Measurements from ENCODE around the gene CD226. TPM values are rescaled to one million over a fixed set of nuclear protein-coding genes. Genes with fewer than 3 reads are reported as not detected.
"Not testable (repeated sequence)": the region's sequence is repeated elsewhere in the genome, so short reads cannot be mapped to it uniquely, and the experiment has no call there.

Gene CD226
- total RNA-seq, 1 experiment from 2014 or later, result 6.4 TPM

DNA sequence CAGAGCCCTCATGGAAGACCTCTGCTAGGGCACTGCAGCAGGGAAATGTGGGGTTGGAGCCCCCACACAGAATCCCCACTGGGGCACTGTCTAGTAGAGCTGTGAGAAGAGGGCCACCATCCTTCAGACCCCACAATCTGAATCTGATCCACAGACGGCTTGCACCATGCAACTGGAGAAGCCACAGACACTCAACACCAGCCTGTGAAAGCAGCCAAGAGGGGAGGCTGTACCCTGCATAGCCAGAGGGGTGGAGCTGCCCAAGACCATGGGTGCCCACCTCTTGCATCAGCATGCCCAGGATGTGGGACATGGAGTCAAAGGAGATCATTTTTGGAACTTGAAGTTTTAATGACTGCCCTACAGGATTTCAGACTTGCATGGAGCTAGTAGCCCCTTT lies 6.5 kb downstream of the CD226 start:
- no peak overlapping the region for H2AFZ ChIP-seq (ENCODE audit: low read length)
- H3K4me1 ChIP-seq (ENCODE audit: low read length), result no peaks in the 10 kb centered on the region
- DNase-seq, result no peak
- no peaks in the 10 kb centered on the region for H3K9me2 ChIP-seq (replicated peaks; ENCODE audit: insufficient read depth, low read length)
- no peak overlapping the region for H3K27ac ChIP-seq (ENCODE audit: low read length)
- H3K4me3 ChIP-seq (ENCODE audit: low read length), result no peak overlapping the region
- no peaks in the 10 kb centered on the region for H3K79me2 ChIP-seq (ENCODE audit: low read length)
- H3K9me3 ChIP-seq (ENCODE audit: low read length), result peaks cover 5% of the 10 kb centered on the region; the same call in 1 of the 2 replicates
- H3K27me3 ChIP-seq (ENCODE audit: low read length), result no peaks in the 10 kb centered on the region
- H4K20me1 ChIP-seq (ENCODE audit: insufficient read depth, low read depth, low read length), result no peaks in the 10 kb centered on the region
- H3K4me2 ChIP-seq (ENCODE audit: low read depth, low read length, poor library complexity, severe bottlenecking), result no peak overlapping the region
- no peak overlapping the region for H3K9ac ChIP-seq (ENCODE audit: low read length)
- H3K36me3 ChIP-seq (ENCODE audit: insufficient read depth, low read length), result peaks cover 5% of the 10 kb centered on the region; the same call in 1 of the 2 replicates

DNA sequence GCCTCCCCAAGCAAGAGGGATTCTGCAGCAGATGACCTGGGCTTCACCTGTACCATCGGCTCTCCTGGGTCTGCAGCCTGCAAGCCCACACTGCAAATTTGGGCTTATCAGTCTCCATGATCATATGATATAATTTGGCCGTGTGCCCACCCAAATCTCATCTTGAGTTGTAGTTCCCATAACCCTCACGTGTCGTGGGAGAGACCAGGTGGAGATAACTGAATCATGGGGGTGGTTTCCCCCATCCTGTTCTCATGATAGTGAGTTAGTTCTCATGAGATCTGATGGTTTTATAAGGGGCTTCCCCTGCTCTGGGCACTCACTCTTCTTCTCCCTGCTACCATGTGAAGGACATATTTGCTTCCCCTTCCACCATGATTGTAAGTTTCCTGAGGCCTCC lies 7.9 kb downstream of the CD226 start:
- H3K27ac ChIP-seq (ENCODE audit: low read length); H3K27me3 ChIP-seq (ENCODE audit: low read length); H3K4me2 ChIP-seq (ENCODE audit: low read depth, low read length, poor library complexity, severe bottlenecking); H3K4me3 ChIP-seq (ENCODE audit: low read length); H3K36me3 ChIP-seq (ENCODE audit: insufficient read depth, low read length); H3K9me2 ChIP-seq (replicated peaks; ENCODE audit: insufficient read depth, low read length); H3K9me3 ChIP-seq (ENCODE audit: low read length); H3K4me1 ChIP-seq (ENCODE audit: low read length); H4K20me1 ChIP-seq (ENCODE audit: insufficient read depth, low read depth, low read length); H3K79me2 ChIP-seq (ENCODE audit: low read length); H2AFZ ChIP-seq (ENCODE audit: low read length); DNase-seq; H3K9ac ChIP-seq (ENCODE audit: low read length): not testable (repeated sequence)

DNA sequence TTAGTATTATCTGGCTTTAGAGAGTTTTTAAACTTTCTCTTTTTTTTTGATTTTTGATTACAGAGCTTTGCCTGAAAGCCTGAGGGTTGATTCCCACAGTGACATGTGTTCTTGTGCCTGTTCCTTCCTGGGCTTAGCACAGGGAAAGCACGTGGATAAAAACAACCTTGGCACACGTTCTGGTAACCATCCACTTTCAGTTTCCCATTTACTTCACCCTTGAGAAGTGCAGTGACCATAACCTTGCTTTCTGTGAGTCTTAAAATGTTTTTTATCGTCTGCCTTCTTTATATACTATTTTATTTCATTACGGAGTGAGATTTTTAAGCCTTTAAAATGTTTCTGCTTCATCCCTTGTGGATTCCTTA lies 11.5 kb downstream of the CD226 start:
- H3K27ac ChIP-seq (ENCODE audit: low read length), result no peak overlapping the region
- DNase-seq, result no peak
- H3K9me2 ChIP-seq (replicated peaks; ENCODE audit: insufficient read depth, low read length), result no peaks in the 10 kb centered on the region
- H3K4me1 ChIP-seq (ENCODE audit: low read length), result no peaks in the 10 kb centered on the region
- H2AFZ ChIP-seq (ENCODE audit: low read length), result no peak overlapping the region
- no peak overlapping the region for H3K4me2 ChIP-seq (ENCODE audit: low read depth, low read length, poor library complexity, severe bottlenecking)
- no peak overlapping the region for H3K4me3 ChIP-seq (ENCODE audit: low read length)
- H3K27me3 ChIP-seq (ENCODE audit: low read length), result no peaks in the 10 kb centered on the region
- no peaks in the 10 kb centered on the region for H3K79me2 ChIP-seq (ENCODE audit: low read length)
- no peaks in the 10 kb centered on the region for H3K9me3 ChIP-seq (ENCODE audit: low read length)
- H4K20me1 ChIP-seq (ENCODE audit: insufficient read depth, low read depth, low read length), result no peaks in the 10 kb centered on the region
- no peak overlapping the region for H3K9ac ChIP-seq (ENCODE audit: low read length)
- H3K36me3 ChIP-seq (ENCODE audit: insufficient read depth, low read length), result no peaks in the 10 kb centered on the region

DNA sequence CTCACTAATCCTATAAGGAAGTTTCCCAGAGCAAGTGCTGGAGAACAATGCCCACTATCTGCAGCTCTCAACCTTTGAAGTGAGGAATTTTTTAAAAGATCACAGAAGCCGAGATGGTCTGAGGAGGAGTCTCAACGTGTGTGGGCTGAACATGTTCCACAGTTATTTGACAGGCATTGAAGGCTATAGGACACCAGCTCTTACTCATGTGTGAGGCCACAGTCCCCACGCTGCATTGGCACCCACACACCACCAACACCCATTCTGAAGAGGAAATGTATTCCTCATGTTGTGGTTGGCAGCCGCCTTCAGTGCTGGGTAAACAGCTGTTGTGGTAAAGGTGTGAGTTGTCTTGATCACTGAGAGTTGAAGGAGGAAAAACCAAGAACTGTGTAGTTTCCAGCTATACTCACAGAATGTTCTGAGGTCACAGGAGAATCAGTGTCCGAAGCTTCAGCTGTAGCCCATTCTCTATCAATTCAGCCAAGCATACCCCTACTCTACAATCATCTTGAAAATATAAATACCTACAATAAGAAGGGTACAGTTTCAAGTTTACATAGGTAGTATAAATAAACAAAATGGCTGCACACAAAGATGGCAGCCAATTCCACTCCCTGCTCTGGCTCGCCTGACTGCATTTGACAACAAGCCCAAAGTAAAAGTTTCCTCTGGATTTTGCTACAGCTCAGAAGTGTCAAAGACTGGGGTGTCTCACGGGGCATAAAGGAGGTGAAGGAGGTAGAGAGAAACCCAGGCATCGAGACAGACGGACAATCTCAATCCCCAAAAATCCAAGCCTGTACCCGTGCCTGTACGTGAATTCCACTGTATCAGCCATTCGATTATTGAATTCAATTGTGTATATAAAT lies 12.1 kb downstream of the CD226 start:
- H4K20me1 ChIP-seq (ENCODE audit: insufficient read depth, low read depth, low read length), result no peaks in the 10 kb centered on the region
- H3K79me2 ChIP-seq (ENCODE audit: low read length), result no peaks in the 10 kb centered on the region
- no peak overlapping the region for H3K4me3 ChIP-seq (ENCODE audit: low read length)
- H3K27me3 ChIP-seq (ENCODE audit: low read length), result no peaks in the 10 kb centered on the region
- DNase-seq, result no peak
- no peaks in the 10 kb centered on the region for H3K9me3 ChIP-seq (ENCODE audit: low read length)
- H3K36me3 ChIP-seq (ENCODE audit: insufficient read depth, low read length), result no peaks in the 10 kb centered on the region
- H3K9me2 ChIP-seq (replicated peaks; ENCODE audit: insufficient read depth, low read length), result no peaks in the 10 kb centered on the region
- H2AFZ ChIP-seq (ENCODE audit: low read length), result no peak overlapping the region
- H3K9ac ChIP-seq (ENCODE audit: low read length), result no peak overlapping the region
- no peak overlapping the region for H3K27ac ChIP-seq (ENCODE audit: low read length)
- no peak overlapping the region for H3K4me2 ChIP-seq (ENCODE audit: low read depth, low read length, poor library complexity, severe bottlenecking)
- no peaks in the 10 kb centered on the region for H3K4me1 ChIP-seq (ENCODE audit: low read length)

DNA sequence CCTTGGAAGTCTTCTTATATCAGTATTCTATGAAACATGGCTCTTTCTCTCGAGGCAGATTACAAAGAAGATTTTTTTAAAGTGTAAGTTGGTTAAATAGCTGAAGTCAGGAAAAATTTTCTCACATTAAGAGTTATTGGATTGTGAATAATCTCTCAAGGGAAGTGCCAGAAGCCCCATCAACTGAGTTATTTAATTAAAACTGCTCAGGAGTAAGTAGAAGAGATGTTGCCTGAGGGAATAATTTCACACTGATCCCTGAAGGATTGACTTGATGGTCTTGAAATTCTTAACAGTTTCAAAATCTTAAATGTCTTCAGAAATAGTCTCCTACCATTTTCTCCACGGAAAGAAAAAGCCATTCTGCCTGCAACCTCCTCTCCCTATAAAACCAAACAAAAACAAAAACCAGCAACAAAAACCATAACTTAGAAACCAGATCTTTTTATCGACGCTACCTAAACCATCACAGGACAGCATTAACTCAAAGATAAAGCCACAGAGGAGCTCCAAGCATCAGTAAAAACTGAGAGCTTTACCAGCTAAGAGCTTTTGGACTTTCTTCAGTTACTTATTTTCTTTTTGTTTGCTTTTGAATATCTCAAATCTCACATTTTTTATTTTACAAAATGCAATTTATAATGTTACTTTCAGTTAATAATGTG lies 12.9 kb downstream of the CD226 start:
- no peak overlapping the region for H3K27ac ChIP-seq (ENCODE audit: low read length)
- H3K36me3 ChIP-seq (ENCODE audit: insufficient read depth, low read length), result no peaks in the 10 kb centered on the region
- no peak overlapping the region for H3K9ac ChIP-seq (ENCODE audit: low read length)
- no peaks in the 10 kb centered on the region for H3K79me2 ChIP-seq (ENCODE audit: low read length)
- no peak overlapping the region for H3K4me2 ChIP-seq (ENCODE audit: low read depth, low read length, poor library complexity, severe bottlenecking)
- DNase-seq, result no peak
- H3K4me3 ChIP-seq (ENCODE audit: low read length), result no peak overlapping the region
- no peaks in the 10 kb centered on the region for H3K9me2 ChIP-seq (replicated peaks; ENCODE audit: insufficient read depth, low read length)
- H3K4me1 ChIP-seq (ENCODE audit: low read length), result no peaks in the 10 kb centered on the region
- H4K20me1 ChIP-seq (ENCODE audit: insufficient read depth, low read depth, low read length), result no peaks in the 10 kb centered on the region
- no peak overlapping the region for H2AFZ ChIP-seq (ENCODE audit: low read length)
- no peaks in the 10 kb centered on the region for H3K9me3 ChIP-seq (ENCODE audit: low read length)
- no peaks in the 10 kb centered on the region for H3K27me3 ChIP-seq (ENCODE audit: low read length)

DNA sequence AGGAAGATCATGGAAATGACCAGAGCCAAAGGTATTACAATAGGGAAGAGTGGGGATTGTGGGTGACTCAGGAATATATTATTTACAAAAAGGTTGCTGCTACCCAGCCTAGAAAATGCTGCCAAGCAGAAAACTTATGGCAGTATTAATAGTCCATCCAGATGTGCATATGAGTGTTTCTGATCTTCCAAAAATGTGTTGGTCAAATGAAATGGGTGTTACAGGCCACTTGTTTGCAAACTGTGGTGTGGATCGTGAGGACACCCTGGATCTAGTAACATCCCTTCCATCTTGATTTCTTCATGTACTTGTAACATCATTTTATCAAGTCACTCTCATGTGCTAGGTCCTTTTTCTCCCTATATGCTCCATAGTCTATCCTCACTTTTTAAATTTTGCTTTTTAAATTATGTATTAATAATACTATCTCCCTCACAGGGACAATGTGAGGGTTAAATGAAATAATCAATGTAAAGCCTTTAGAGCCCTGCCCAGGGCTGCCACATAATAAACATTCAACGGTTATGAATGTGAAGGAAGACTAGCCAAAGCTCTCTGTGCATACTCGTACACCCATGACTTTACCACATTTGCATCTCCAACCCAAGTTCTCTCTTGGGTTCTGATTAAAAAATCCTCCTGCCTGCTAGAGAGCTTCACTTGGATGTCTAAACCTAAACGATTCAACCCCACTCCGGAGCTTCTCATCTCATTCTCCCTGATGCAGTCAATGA lies 18.5 kb downstream of the CD226 start:
- H3K36me3 ChIP-seq (ENCODE audit: insufficient read depth, low read length), result no peaks in the 10 kb centered on the region
- no peak overlapping the region for H3K4me2 ChIP-seq (ENCODE audit: low read depth, low read length, poor library complexity, severe bottlenecking)
- H3K9ac ChIP-seq (ENCODE audit: low read length), result no peak overlapping the region
- no peak for DNase-seq
- H3K27me3 ChIP-seq (ENCODE audit: low read length), result no peaks in the 10 kb centered on the region
- no peak overlapping the region for H3K4me3 ChIP-seq (ENCODE audit: low read length)
- H3K9me3 ChIP-seq (ENCODE audit: low read length), result no peaks in the 10 kb centered on the region
- peaks cover 3% of the 10 kb centered on the region for H3K4me1 ChIP-seq (ENCODE audit: low read length)
- 0 out of 2 replicates have a peak, but pooled peaks cover 2% of the 10 kb centered on the region for H3K9me2 ChIP-seq (replicated peaks; ENCODE audit: insufficient read depth, low read length)
- H2AFZ ChIP-seq (ENCODE audit: low read length), result no peak overlapping the region
- H3K79me2 ChIP-seq (ENCODE audit: low read length), result no peaks in the 10 kb centered on the region
- H3K27ac ChIP-seq (ENCODE audit: low read length), result no peak overlapping the region
- no peaks in the 10 kb centered on the region for H4K20me1 ChIP-seq (ENCODE audit: insufficient read depth, low read depth, low read length)

DNA sequence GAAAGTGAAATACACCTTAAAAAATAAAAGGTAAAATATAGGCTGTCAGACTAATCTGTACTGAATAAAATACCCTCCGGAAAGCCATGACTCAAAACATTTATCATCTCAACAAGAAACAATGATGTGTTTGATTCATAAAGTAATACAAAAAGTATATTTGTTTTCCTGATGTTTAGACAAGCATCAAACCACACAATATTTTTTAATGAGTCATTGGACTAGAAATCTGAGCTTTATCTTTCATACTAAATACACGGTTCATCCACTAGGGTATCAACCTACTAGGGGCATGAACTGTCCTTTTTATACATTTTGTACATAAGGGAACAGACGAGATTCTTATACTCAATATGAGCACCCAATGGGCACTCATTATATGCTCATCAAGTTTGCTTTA lies 31.3 kb downstream of the CD226 start:
- no peak overlapping the region for H3K27ac ChIP-seq (ENCODE audit: low read length)
- H3K4me3 ChIP-seq (ENCODE audit: low read length), result no peak overlapping the region
- H3K79me2 ChIP-seq (ENCODE audit: low read length), result no peaks in the 10 kb centered on the region
- no peak overlapping the region for H2AFZ ChIP-seq (ENCODE audit: low read length)
- H3K27me3 ChIP-seq (ENCODE audit: low read length), result no peaks in the 10 kb centered on the region
- no peak overlapping the region for H3K9ac ChIP-seq (ENCODE audit: low read length)
- no peaks in the 10 kb centered on the region for H3K9me2 ChIP-seq (replicated peaks; ENCODE audit: insufficient read depth, low read length)
- DNase-seq, result no peak
- H3K4me2 ChIP-seq (ENCODE audit: low read depth, low read length, poor library complexity, severe bottlenecking), result no peak overlapping the region
- H4K20me1 ChIP-seq (ENCODE audit: insufficient read depth, low read depth, low read length), result no peaks in the 10 kb centered on the region
- no peaks in the 10 kb centered on the region for H3K9me3 ChIP-seq (ENCODE audit: low read length)
- no peaks in the 10 kb centered on the region for H3K36me3 ChIP-seq (ENCODE audit: insufficient read depth, low read length)
- no peaks in the 10 kb centered on the region for H3K4me1 ChIP-seq (ENCODE audit: low read length)

DNA sequence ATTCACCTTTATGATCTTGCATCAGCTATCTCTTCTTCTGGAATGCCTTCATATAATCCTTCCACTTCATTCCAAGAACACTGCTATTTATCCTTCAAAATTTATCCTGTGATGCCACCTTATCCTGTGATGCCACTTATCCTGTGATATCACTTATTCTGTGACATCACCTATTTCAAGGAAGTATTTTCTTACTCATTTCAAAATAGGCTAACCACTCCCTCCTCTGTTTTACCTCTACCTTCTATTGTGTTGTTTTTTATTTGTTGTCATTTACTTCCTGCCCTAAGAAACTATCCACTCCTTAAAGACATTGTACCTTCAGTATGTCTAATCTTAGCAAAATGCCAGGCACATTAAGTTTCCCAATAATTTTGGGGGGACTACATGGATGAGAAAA lies 38.8 kb downstream of the CD226 start:
- DNase-seq, result no peak
- no peaks in the 10 kb centered on the region for H3K4me1 ChIP-seq (ENCODE audit: low read length)

More for the DNA sequence above, 38.8 kb downstream of the CD226 start:
- H3K27me3 ChIP-seq (ENCODE audit: low read length), result no peaks in the 10 kb centered on the region
- H3K36me3 ChIP-seq (ENCODE audit: insufficient read depth, low read length), result no peaks in the 10 kb centered on the region
- H3K27ac ChIP-seq (ENCODE audit: low read length), result no peak overlapping the region
- no peaks in the 10 kb centered on the region for H4K20me1 ChIP-seq (ENCODE audit: insufficient read depth, low read depth, low read length)
- H3K4me2 ChIP-seq (ENCODE audit: low read depth, low read length, poor library complexity, severe bottlenecking), result no peak overlapping the region
- H3K9me2 ChIP-seq (replicated peaks; ENCODE audit: insufficient read depth, low read length), result no peaks in the 10 kb centered on the region
- no peak overlapping the region for H3K9ac ChIP-seq (ENCODE audit: low read length)
- no peaks in the 10 kb centered on the region for H3K79me2 ChIP-seq (ENCODE audit: low read length)
- no peaks in the 10 kb centered on the region for H3K9me3 ChIP-seq (ENCODE audit: low read length)
- H3K4me3 ChIP-seq (ENCODE audit: low read length), result no peak overlapping the region
- H2AFZ ChIP-seq (ENCODE audit: low read length), result no peak overlapping the region

Data from Karpas-422 (cell line).